ENCODE data around the gene CD58. TPM values are rescaled to one million over a fixed set of nuclear protein-coding genes. Genes with fewer than 3 reads are reported as not detected.

Gene CD58
- polyA plus RNA-seq, 1 of the 3 experiments (the other 2 are of a cell fraction) = 18.1 TPM

GRCh38 chr1:116528329-116529083, 42.3 kb downstream of the CD58 start:
- 89% methylated on average over 1 of the region's 1 CpG for WGBS (ENCODE audit: low lambda C conversion rate)

More at GRCh38 chr1:116528329-116529083, 42.3 kb downstream of the CD58 start:
- H2AFZ ChIP-seq (ENCODE audit: low read depth) = no peak overlapping the region
- H3K36me3 ChIP-seq (replicated peaks in 1 of 2; ENCODE audit: control insufficient read depth in 1 of 2, insufficient read depth in 2 of 2, low read length in 1 of 2) = peaks cover 6 to 7% of the 10 kb centered on the region in 2 experiments
- ChIA-PET CTCF (no interaction called here), POLR2A (no interaction called here)
- H3K9me3 ChIP-seq = no peaks in the 10 kb centered on the region
- H3K27me3 ChIP-seq (ENCODE audit: insufficient read depth) = no peaks in the 10 kb centered on the region
- no peaks in the 10 kb centered on the region for H3K9me2 ChIP-seq
- H3K4me2 ChIP-seq = no peak overlapping the region
- TF ChIP-seq CHD2 (IDR thresholded peaks at IDR 0.05; ENCODE audit: low read length, partially characterized antibody) (no peak), TCF12 (IDR thresholded peaks at IDR 0.05) (no peak), REST (IDR thresholded peaks at IDR 0.05; ENCODE audit: low read depth, low read length) (no peak), RXRA (IDR thresholded peaks at IDR 0.05; ENCODE audit: borderline replicate concordance, low read depth) (no peak), FOSL2 (IDR thresholded peaks at IDR 0.05; ENCODE audit: borderline replicate concordance, low read depth) (no peak), NFIC (IDR thresholded peaks at IDR 0.05; ENCODE audit: borderline replicate concordance) (no peak), MAX (IDR thresholded peaks at IDR 0.05; ENCODE audit: low read depth) (no peak), USF2 (IDR thresholded peaks at IDR 0.05; ENCODE audit: borderline replicate concordance, low read depth, low read length) (no peak), TEAD4 (IDR thresholded peaks at IDR 0.05; ENCODE audit: borderline replicate concordance, insufficient read depth) (no peak), YY1 (IDR thresholded peaks at IDR 0.05; ENCODE audit: low read depth) (no peak), MXI1 (IDR thresholded peaks at IDR 0.05; ENCODE audit: low read depth, low read length) (no peak), SMC3 (IDR thresholded peaks at IDR 0.05; ENCODE audit: low read depth, low read length) (no peak), PBX3 (IDR thresholded peaks at IDR 0.05) (no peak)
- H4K20me1 ChIP-seq (ENCODE audit: insufficient read depth) = no peaks in the 10 kb centered on the region
- no peak overlapping the region for H3K4me3 ChIP-seq (ENCODE audit: low read depth in 2 of 2, low read length in 1 of 2)
- no peaks in the 10 kb centered on the region for H3K4me1 ChIP-seq (ENCODE audit: control insufficient read depth in 1 of 2, insufficient read depth in 2 of 2, low read depth in 1 of 2, low read length in 1 of 2)
- H3K79me2 ChIP-seq (ENCODE audit: insufficient read depth) = no peaks in the 10 kb centered on the region
- H3K27ac ChIP-seq (ENCODE audit: low read depth in 2 of 2, low read length in 1 of 2) = peak overlapping the region in 1 of 2 experiments; percentile 37; a peak in 1 of 4 replicates
- no peak overlapping the region for H3K9ac ChIP-seq
- peaks cover 7% of the 10 kb centered on the region for H3F3A ChIP-seq (replicated peaks; ENCODE audit: insufficient read depth)
- no peak for DNase-seq
